Right cardiac atrium (tissue), 5 donors: ENCODE measurements around the gene SPRR3. TPM values are rescaled to one million over a fixed set of nuclear protein-coding genes. Genes with fewer than 3 reads are reported as not detected.

ENCODE experiments used
- ATAC-seq, 2 donors: fragments of 200-7000 bp; cut with Tn5 transposase; one replicate each; pipeline versions ENCODE4 v1.8.0 to v1.9.1; 2020; ENCODE audit warnings: moderate library complexity in 2 of 2, mild to moderate bottlenecking in 1 of 2
- DNase-seq, 3 donors: peaks; one replicate each; pipeline ENCODE4 v3.0.0-alpha.2; 2020
- H3K27ac ChIP-seq: one replicate; pipeline ENCODE4 v1.5.1; 2013; ENCODE audit warnings: mild to moderate bottlenecking, low read length, control low read depth, moderate library complexity
- H3K27me3 ChIP-seq: one replicate; pipeline ENCODE4 v1.6.1; 2013; ENCODE audit not compliant: control insufficient read depth, insufficient read depth
- H3K4me1 ChIP-seq: one replicate; pipeline ENCODE4 v1.6.1; 2013; ENCODE audit warnings: low read length; ENCODE audit not compliant: control insufficient read depth, insufficient read depth
- H3K4me3 ChIP-seq: one replicate; pipeline ENCODE4 v1.5.1; 2013; ENCODE audit warnings: low read length, control low read depth
- H3K9me3 ChIP-seq: one replicate; pipeline ENCODE4 v1.6.1; 2013; ENCODE audit warnings: low read length; ENCODE audit not compliant: control insufficient read depth
- WGBS: extraction: QIAGEN DNeasy Blood & Tissue Kit; methylation state at CpG from one replicate; pipeline ENCODE4 v1.1.7; 2013; 5-methylcytosine and 5-hydroxymethylcytosine counted together
- intact Hi-C, 4 donors: fragments of 100-400 bp; cut with DNase I; formaldehyde crosslinking; loops; one replicate each; pipeline versions ENCODE4 v1.11.0 to v1.14.0; 2022 to 2023
- long read RNA-seq, 4 donors: library from polyadenylated mRNA; unstranded; transcript quantifications; one replicate each; pipeline ENCODE4 v2.0.0, GENCODE V29; 2020 to 2021
- polyA plus RNA-seq: library from polyadenylated mRNA; stranded (reverse); fragments of 200-250 nt; gene quantifications from one replicate; pipeline ENCODE4 v1.2.3, GENCODE V29; 2013
- total RNA-seq, 4 donors: library from RNA; stranded (reverse); fragmentation: NEBNext Ultra II Directional; extraction: Animal tissue kit (Norgen Biotek cat#: 25700); gene quantifications; one replicate each; pipeline ENCODE4 v1.2.1, GENCODE V29; 2021
- donor health status: healthy with polysubstance abuse.
- donor health status: DM: no; HTN: yes; CAD: no.
- donor health status: DM: no; HTN: no; CAD: no.
- donor health status: DM: no; HTN: yes; CAD: no; lungs with severe emphysema.
- donor health status: DM: yes; HTN: yes; CAD: no.

SPRR3 gene
- not detected for total RNA-seq
- polyA plus RNA-seq = 0.50 TPM
- long read RNA-seq, donor 1 = 0 reads
- long read RNA-seq, donor 2 = 0 reads
- long read RNA-seq, donor 3 = 0 reads
- long read RNA-seq, donor 4 = 0 reads

DNA sequence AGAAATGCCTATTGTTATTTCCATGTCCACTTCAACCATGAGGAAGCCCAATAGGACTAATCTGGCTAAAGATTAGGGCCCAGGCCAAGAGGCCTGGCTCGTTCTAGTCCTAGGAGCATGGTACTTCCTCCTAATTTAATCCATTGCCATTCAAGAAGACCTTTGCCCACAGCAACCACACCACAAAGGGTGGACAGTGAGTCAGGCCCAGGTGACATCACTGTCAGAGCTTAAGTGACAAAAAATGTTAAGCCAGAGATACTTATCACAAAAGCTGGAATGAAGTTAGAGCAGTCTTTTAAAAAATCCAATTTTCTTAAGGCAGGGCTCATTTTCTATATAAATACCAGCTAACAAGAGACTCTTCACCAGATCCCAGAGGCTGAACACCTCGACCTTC lies at the start of gene SPRR3:
Gene SPRR3 (plus strand): TSS at position 368 of the 400 bp plus-strand sequence. CDS start 1,272 bp downstream, outside the sequence.
- WGBS = 56% methylated on average over 2 of the region's 2 CpGs
- Histone ChIP-seq H3K9me3 (no peaks in the 10 kb centered on the region), H3K27ac (no peak within 1 kb of the TSS), H3K4me3 (no peak within 1 kb of the TSS), H3K27me3 (no peaks in the 10 kb centered on the region), H3K4me1 (no peaks in the 10 kb centered on the region)
- ATAC-seq = no peak
- DNase-seq = no peak
- intact Hi-C loops = no loop called here

DNA sequence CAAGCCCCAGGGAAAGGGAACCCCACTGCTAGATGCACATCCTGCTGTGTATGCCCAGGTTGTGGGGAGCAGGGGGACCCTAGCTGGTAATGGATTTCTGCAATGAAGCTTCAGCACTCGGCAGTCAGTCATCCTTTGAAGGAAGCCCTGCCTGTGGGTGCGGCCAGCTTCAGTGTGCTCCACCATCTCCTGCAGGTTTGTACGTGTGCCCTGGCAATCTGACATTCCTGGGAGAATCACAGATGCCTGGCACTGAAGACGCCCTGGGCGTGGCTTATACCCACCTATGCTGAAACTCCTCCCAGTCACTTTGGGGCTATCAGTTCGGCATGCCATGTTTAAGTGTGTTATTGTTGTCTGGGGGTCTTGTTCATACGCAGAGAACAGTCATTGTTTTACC lies 47.8 kb upstream of the SPRR3 start:
- Histone ChIP-seq H3K9me3 (no peaks in the 10 kb centered on the region), H3K4me3 (no peak overlapping the region), H3K27ac (no peak overlapping the region), H3K27me3 (no peaks in the 10 kb centered on the region), H3K4me1 (no peaks in the 10 kb centered on the region)
- WGBS = 71% methylated on average over 7 of the region's 7 CpGs
- no peak for ATAC-seq
- DNase-seq = no peak
- intact Hi-C loops = no loop called here

- Histone ChIP-seq H3K9me3 (no peaks in the 10 kb centered on the region), H3K4me1 (no peaks in the 10 kb centered on the region), H3K27me3 (no peaks in the 10 kb centered on the region), H3K4me3 (no peak overlapping the region), H3K27ac (no peak overlapping the region)
- 76% methylated on average over 6 of the region's 6 CpGs for WGBS
- DNase-seq (no peak), ATAC-seq (no peak)
- intact Hi-C loops = no loop called here
These were observed 47.1 kb upstream of the SPRR3 start for GRCh38 chr1:152954436-152954835.

DNA sequence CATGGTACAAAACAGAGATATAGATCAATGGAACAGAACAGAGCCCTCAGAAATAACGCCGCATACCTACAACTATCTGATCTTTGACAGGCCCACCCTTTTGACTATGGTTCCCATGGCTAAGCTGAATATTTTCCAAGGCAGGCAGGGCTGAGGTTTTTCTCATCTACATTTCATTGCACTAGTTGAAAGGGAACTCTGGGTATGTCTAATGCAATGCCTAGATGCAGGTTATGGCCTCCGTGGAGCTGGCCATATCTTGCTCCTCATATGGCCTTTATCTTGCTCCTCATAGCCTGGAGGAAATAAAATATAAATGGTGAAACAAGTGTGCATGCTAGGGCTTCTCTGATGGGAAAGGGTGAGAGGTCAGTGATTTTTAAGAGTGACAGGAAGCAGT lies 44.0 kb upstream of the SPRR3 start:
- DNase-seq (no peak), ATAC-seq (no peak)

DNA sequence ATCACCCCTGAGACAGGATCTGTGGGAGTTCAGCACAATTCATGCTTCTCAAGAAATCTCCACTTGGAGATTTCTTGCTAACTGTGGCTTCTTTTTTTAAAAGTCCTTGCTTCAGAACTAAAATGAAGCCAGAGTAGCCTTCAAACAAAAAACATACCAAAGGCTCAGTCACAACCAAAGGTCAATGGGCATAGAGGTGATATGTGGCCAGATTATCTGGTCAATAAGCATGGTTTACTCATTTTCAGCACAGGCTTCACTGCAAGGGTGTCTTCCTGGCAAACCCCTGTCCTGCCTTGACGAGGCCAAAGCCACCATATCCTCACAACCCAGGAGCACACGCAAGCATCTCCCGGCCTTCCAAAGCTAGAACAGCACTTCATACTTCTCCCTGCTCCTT lies 42.3 kb upstream of the SPRR3 start:
- Histone ChIP-seq H3K27me3 (no peaks in the 10 kb centered on the region), H3K4me3 (no peak overlapping the region), H3K4me1 (no peaks in the 10 kb centered on the region), H3K9me3 (no peaks in the 10 kb centered on the region), H3K27ac (no peak overlapping the region)
- intact Hi-C loops = no loop called here
- ATAC-seq = no peak
- 78% methylated on average over 3 of the region's 3 CpGs for WGBS
- DNase-seq = no peak

More for the DNA sequence above, 44.0 kb upstream of the SPRR3 start:
- H3K27ac ChIP-seq = no peak overlapping the region
- no peaks in the 10 kb centered on the region for H3K4me1 ChIP-seq
- H3K9me3 ChIP-seq = no peaks in the 10 kb centered on the region
- no peaks in the 10 kb centered on the region for H3K27me3 ChIP-seq
- H3K4me3 ChIP-seq = no peak overlapping the region
- WGBS = 81% methylated on average over 3 of the region's 3 CpGs
- intact Hi-C loops = no loop called here

GRCh38 chr1:152959801-152960451 lies 41.6 kb upstream of the SPRR3 start:
- H3K9me3 ChIP-seq = no peaks in the 10 kb centered on the region
- no peak for DNase-seq

DNA sequence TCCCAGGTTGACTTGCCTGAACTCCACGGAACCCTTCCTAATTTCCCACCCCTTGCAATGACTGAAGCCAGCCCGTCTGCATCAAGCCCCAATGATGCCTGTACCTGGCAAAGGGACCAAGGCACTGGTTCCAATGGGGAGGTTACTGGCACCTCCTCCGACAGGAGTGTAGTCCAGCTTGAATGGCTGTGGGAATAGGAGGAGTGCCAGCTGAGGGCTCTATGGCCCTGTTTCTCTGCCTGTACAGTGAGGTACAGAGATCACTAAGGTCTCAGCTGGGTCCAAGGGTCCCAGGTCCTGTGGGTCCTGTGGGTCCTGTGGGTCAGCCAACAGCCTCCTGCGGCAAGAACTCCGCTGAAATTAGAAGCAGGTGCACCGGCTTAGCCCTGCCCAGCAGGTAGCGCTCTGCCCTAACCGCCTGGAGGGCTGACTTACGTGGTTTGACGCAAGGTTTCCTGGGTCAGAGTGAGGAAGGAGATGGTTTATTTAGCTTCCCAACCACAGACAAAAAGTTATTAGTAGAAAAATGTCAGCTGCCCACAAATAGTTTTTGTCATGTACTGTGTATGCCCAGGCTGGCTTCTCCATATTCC lies 41.0 kb upstream of the SPRR3 start:
- H3K27ac ChIP-seq = no peak overlapping the region
- DNase-seq (no peak), ATAC-seq (no peak)
- H3K27me3 ChIP-seq = no peaks in the 10 kb centered on the region
- H3K4me1 ChIP-seq = no peaks in the 10 kb centered on the region
- H3K9me3 ChIP-seq = no peaks in the 10 kb centered on the region
- no peak overlapping the region for H3K4me3 ChIP-seq
- intact Hi-C loops = no loop called here
- WGBS = 67% methylated on average over 10 of the region's 10 CpGs

More at GRCh38 chr1:152959801-152960451, 41.6 kb upstream of the SPRR3 start:
- Histone ChIP-seq H3K4me3 (no peak overlapping the region), H3K27ac (no peak overlapping the region), H3K27me3 (no peaks in the 10 kb centered on the region), H3K4me1 (no peaks in the 10 kb centered on the region)
- WGBS = 89% methylated on average over 10 of the region's 10 CpGs
- no peak for ATAC-seq
- intact Hi-C loops = no loop called here

GRCh38 chr1:152961226-152961891 lies 40.2 kb upstream of the SPRR3 start:
- ATAC-seq = no peak
- H3K27ac ChIP-seq = no peak overlapping the region
- H3K4me1 ChIP-seq = no peaks in the 10 kb centered on the region
- H3K27me3 ChIP-seq = no peaks in the 10 kb centered on the region
- WGBS = 67% methylated on average over 7 of the region's 7 CpGs
- no peak for DNase-seq
- no peaks in the 10 kb centered on the region for H3K9me3 ChIP-seq
- no peak overlapping the region for H3K4me3 ChIP-seq
- intact Hi-C loops = no loop called here

- intact Hi-C loops = no loop called here
- no peak for DNase-seq
- no peak overlapping the region for H3K4me3 ChIP-seq
- no peak for ATAC-seq
- no peak overlapping the region for H3K27ac ChIP-seq
- H3K27me3 ChIP-seq = no peaks in the 10 kb centered on the region
- no peaks in the 10 kb centered on the region for H3K4me1 ChIP-seq
- 75% methylated on average over 2 of the region's 2 CpGs for WGBS
- H3K9me3 ChIP-seq = no peaks in the 10 kb centered on the region
These were observed 38.6 kb upstream of the SPRR3 start for GRCh38 chr1:152962876-152963415.

GRCh38 chr1:152964536-152964935 lies 37.0 kb upstream of the SPRR3 start:
- DNase-seq = no peak
- intact Hi-C loops = no loop called here
- H3K27ac ChIP-seq = no peak overlapping the region
- no peak overlapping the region for H3K4me3 ChIP-seq
- no peak for ATAC-seq
- 74% methylated on average over 1 of the region's 1 CpG for WGBS
- no peaks in the 10 kb centered on the region for H3K4me1 ChIP-seq
- no peaks in the 10 kb centered on the region for H3K27me3 ChIP-seq
- H3K9me3 ChIP-seq = no peaks in the 10 kb centered on the region

DNA sequence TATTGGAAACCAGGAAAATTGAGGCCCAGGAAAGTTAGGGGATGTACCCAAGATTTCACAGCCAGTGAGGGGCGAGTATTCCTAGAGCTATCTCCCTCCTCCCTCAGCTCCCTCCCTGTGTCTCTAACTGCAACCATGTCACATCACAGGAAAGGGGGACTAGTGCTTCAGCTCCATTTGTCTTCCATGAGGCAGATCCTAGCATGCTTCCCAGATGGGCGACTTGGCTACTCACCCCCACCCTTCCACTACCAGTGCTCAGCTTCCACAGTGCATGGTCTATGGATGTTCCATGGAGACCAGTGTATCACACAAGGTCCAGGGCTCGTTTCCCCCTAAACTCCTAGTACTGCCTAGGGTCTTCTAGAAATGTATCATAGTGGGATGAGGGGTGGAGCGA lies 35.7 kb upstream of the SPRR3 start:
- WGBS = 72% methylated on average over 4 of the region's 4 CpGs
- H3K27ac ChIP-seq = no peak overlapping the region
- no peak overlapping the region for H3K4me3 ChIP-seq
- no peaks in the 10 kb centered on the region for H3K27me3 ChIP-seq
- H3K4me1 ChIP-seq = no peaks in the 10 kb centered on the region
- H3K9me3 ChIP-seq = no peaks in the 10 kb centered on the region
- intact Hi-C loops = no loop called here
- no peak for DNase-seq
- ATAC-seq = no peak
